Hematopoietic multipotent progenitor cell treated with erythropoietin and hydrocortisone succinate and interleukin-3 and kit ligand, for 6 days (in vitro differentiated cells): ENCODE results near the gene SCUBE2.
A peak's percentile ranks its signal among the peaks of the same experiment; 100 is the strongest.
"Not testable (repeated sequence)": the region's sequence is repeated elsewhere in the genome, so short reads cannot be mapped to it uniquely, and the experiment has no call there.

ENCODE experiments used
- DNase-seq: peaks from one replicate; pipeline ENCODE4 v3.0.0-alpha.2; 2015

SCUBE2 gene

GRCh38 chr11:9103542-9104276 is 12.3 kb upstream of the SCUBE2 start:
- DNase-seq = no peak

GRCh38 chr11:9099617-9100016 is 8.2 kb upstream of the SCUBE2 start:
- DNase-seq = no peak

GRCh38 chr11:9098455-9098854 is 7.1 kb upstream of the SCUBE2 start:
- DNase-seq = not testable (repeated sequence)

GRCh38 chr11:9097186-9097943 is 6.0 kb upstream of the SCUBE2 start:
- DNase-seq = not testable (repeated sequence)

GRCh38 chr11:9096427-9096826 is 5.0 kb upstream of the SCUBE2 start:
- no peak for DNase-seq

- DNase-seq = peak; percentile 23
Observed at GRCh38 chr11:9095421-9095820, 4.0 kb upstream of the SCUBE2 start.

GRCh38 chr11:9094420-9094819 is 3.0 kb upstream of the SCUBE2 start:
- DNase-seq = no peak

- peak; percentile 54 for DNase-seq
Observed at GRCh38 chr11:9092853-9093778, 1.7 kb upstream of the SCUBE2 start.

GRCh38 chr11:9092072-9092471 is 673 bp upstream of the SCUBE2 start:
- DNase-seq = no peak

- no peak for DNase-seq
Observed at GRCh38 chr11:9090488-9091043, 833 bp downstream of the SCUBE2 start.

- DNase-seq = no peak
Observed at GRCh38 chr11:9089636-9090035, 1.8 kb downstream of the SCUBE2 start.

- DNase-seq = no peak
Observed at GRCh38 chr11:9089061-9089460, 2.3 kb downstream of the SCUBE2 start.

GRCh38 chr11:9082575-9082974 is 8.8 kb downstream of the SCUBE2 start:
- no peak for DNase-seq

GRCh38 chr11:9081153-9081552 is 10.2 kb downstream of the SCUBE2 start:
- DNase-seq = no peak

- DNase-seq = peak; percentile 14
Observed at GRCh38 chr11:9078113-9079086, 13.0 kb downstream of the SCUBE2 start.

GRCh38 chr11:9077164-9077563 is 14.2 kb downstream of the SCUBE2 start:
- DNase-seq = no peak

- no peak for DNase-seq
Observed at GRCh38 chr11:9076661-9077060, 14.7 kb downstream of the SCUBE2 start.

- DNase-seq = no peak
Observed at GRCh38 chr11:9076046-9076445, 15.4 kb downstream of the SCUBE2 start.

- DNase-seq = no peak
Observed at GRCh38 chr11:9075556-9075955, 15.8 kb downstream of the SCUBE2 start.

GRCh38 chr11:9074338-9075029 is 16.9 kb downstream of the SCUBE2 start:
- no peak for DNase-seq
